GM18868 (cell line): Measurements from ENCODE around the gene NPAS1.

ENCODE experiments used
- ATAC-seq: cut with Tn5 transposase; IDR thresholded peaks from one replicate; pipeline ENCODE4 v1.9.1; 2021; ENCODE audit warnings: mild to moderate bottlenecking, moderate library complexity; ENCODE audit not compliant: unreplicated experiment

The NPAS1 gene, protein sequence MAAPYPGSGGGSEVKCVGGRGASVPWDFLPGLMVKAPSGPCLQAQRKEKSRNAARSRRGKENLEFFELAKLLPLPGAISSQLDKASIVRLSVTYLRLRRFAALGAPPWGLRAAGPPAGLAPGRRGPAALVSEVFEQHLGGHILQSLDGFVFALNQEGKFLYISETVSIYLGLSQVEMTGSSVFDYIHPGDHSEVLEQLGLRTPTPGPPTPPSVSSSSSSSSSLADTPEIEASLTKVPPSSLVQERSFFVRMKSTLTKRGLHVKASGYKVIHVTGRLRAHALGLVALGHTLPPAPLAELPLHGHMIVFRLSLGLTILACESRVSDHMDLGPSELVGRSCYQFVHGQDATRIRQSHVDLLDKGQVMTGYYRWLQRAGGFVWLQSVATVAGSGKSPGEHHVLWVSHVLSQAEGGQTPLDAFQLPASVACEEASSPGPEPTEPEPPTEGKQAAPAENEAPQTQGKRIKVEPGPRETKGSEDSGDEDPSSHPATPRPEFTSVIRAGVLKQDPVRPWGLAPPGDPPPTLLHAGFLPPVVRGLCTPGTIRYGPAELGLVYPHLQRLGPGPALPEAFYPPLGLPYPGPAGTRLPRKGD

DNA sequence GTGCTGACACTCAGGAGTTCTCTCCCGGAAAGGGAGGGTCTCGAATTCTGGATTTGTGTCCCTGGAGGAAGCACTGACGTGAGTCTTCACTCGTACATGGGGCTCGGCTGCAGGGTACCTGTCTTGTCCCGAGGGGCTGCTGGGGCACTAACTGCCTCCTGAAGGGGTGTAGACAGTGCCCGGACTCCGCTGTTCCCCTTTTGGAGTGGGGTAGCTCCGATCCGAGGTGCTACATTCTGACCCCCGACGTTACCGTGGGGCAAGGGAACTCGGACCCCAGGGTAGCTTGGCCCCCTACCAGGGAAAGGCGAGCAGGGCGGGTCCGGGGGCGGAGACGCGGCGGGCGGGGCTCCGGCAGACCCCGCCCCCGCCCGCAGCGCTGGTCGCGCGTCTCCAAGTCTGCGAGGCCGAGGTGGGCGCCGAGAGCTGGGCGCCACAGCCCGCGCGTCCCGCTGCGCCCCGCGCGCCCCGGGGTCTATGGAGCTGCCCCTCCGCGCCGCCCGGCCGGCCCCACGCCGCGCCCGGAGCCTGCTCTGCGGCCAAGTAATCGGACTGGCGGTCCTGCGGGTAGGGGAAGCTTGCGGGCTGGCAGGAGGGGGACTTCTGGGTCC is at the start of gene NPAS1:
Gene NPAS1, plus strand, starts transcription at position 407 of the 611 bp plus-strand sequence. CDS start 1,211 bp downstream, outside the sequence.
- no peak for ATAC-seq

DNA sequence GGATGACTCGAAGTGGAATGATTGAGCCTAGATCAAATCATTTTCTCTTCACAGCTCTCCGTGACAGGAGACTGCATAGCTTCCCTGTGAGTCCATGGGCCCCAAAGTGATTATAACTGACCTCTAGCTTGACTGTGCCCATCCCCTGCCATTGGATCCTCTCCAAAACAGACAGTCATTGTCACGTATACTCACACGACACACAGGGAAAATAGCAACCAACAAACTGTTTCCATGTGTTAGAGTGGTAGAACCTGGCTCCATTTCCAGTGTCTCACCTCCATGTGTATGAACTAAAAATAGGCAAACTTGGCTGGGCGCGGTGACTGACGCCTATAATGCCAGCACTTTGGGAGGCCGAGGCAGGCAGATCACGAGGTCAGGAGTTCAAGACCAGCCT is 48.8 kb upstream of the NPAS1 start:
- ATAC-seq = no peak

DNA sequence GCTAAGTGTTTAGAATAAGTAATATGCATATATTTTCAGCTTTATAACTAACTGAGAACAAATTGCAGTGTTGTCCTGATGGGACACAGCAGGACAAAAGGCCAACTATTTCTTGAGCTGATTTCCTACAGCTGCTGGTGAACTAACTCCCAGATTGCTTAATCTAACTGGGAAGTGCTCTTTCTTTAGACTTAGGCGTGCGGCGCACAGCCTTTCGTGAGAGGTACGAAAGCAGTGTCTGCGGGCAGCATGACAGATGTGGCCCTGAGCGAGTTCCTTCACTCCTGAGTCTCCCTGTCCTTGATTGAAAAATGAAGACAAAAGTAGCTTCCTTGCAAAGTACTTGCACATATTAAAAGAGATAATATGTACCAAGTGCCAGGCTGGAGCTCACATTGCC is 47.3 kb upstream of the NPAS1 start:
- ATAC-seq = no peak

DNA sequence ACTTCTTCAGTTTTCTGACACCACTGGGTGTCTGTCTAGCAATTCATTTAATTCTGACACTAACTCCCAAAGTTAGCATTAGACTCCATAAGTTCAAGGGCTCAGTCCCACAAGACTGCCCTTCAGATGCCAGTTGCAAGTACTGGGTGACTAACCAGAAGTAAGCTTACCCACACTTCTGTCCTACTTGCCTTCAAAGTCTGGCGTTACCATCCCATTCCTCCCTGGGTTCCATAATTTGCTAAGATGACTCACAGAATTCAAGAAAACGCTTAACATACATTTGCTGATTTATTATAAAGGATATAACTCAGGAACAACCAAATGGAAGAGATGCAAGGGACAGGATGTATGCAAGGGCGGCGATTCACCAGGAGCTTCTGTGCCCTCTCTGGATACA is 45.5 kb upstream of the NPAS1 start:
- no peak for ATAC-seq

DNA sequence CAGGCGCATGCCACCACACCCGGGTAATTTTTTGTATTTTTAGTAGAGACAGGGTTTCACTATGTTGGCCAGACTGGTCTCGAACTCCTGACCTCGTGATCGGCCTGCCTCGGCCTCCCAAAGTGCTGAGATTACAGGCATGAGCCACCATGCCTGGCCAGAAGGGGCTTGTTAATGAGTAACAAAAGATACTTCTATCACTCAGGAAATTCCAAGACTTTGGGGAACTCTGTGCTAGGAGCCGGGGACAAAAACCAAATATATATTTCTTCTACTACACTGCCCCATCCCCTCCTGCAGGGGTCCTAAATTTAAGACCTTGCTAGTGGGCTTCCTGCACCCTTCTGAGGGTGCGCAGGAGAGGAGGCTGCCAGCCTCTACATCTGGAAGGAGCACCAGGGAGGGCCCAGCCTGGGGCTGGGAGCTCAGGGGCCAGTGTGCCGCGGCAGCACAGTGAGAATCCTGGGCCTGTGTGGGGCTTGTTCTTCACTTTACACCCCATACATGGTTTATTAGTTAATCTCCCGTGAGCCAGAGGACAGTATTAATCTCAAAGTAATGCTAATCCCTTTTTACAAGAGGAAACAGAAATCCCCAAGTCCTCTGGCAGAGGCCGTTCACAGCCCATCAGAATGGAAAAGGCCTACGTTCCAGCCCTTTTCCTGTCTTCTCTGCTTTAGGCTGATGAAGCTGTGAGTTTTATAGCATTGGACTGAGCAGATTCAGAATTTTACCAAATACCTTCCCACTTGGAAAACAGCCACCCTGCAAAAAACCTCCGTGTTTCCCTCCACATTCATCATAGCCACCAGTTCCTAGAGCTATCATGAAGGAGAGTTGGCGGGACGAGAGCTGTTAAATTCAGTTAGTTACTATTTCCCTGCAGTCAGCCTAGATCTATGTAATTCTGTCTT is 44.4 kb upstream of the NPAS1 start:
- no peak for ATAC-seq

DNA sequence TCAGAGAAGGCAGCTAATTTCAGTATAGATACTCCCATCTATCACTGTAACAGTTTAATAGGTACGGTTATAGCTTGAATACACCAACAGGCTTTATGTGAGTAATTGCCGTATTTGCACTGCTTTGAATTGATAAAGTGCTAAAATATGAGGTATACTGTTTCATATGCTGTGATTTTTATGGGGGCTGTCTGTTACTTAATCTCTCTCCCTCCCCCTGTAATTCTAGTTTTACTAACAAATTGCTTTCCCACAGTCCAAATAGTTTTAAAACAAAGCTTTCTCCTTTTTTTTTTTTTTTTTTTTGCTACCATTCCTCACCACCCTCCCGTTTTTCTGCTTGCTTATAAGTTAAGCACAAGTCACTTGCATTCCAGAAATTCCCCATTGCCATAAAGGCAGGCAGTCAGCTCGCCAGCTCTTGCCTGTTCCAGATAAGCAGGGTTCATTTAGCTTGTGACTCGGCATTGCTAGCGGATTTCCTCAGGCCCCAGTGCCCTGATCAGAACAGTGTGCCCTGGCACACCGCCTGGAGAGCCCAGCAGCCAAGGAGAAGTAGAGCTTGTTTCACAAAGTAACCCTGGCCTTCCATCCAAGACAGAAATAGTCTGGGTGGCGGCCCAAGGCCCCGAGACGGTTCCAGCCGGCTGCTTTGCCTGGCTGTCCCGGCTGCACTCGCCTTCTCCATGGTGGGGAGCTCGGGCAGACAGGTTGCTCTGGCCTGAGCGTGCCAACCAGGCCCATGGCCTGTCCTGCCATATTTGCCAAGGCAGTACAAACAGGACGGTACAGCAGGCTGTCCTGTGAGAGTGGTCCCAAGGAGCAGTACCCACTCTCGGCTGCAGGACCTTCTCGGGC is 43.5 kb upstream of the NPAS1 start:
- ATAC-seq = no peak

DNA sequence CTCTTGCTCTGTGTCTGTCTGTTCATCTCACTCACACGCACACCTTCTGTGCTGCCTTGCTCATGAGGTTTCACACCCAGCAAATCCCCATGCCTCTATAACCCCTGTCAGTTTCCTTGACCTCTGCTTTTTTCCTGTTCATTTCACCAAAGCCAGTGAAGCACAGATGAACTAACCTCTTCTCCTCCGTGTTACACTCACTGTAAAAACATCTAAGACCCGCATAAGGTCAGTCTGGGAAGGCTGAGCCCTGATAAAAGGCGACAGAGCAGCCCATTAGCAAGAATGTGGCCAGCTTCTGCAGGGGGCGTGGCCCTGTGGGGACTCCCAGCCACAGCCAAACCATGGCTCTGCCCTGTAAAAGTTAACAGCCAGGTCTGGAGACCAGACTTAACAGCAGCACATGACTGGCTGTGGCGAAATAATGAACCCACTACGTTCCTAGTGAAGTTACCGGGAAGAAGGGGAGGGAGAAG is 42.8 kb upstream of the NPAS1 start:
- ATAC-seq = no peak

DNA sequence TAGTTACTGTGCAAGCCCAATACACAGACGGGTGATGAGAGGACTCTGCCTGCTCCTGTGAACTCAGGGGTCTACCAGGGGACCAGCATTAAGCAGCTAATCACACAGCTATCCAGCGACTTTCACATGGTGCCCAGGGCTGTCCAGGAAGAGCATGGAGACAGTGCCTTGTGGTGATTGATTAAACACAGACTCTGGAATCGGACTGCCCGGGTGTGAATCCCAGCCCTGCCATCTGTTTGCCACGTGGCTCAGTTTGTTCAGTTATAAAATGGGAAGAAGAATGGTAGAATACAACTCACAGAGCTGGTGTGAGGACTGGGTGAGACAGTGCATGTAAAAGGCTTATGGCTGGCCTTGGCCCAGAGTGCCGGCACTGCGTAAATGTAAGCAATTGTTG is 42.1 kb upstream of the NPAS1 start:
- ATAC-seq = no peak

DNA sequence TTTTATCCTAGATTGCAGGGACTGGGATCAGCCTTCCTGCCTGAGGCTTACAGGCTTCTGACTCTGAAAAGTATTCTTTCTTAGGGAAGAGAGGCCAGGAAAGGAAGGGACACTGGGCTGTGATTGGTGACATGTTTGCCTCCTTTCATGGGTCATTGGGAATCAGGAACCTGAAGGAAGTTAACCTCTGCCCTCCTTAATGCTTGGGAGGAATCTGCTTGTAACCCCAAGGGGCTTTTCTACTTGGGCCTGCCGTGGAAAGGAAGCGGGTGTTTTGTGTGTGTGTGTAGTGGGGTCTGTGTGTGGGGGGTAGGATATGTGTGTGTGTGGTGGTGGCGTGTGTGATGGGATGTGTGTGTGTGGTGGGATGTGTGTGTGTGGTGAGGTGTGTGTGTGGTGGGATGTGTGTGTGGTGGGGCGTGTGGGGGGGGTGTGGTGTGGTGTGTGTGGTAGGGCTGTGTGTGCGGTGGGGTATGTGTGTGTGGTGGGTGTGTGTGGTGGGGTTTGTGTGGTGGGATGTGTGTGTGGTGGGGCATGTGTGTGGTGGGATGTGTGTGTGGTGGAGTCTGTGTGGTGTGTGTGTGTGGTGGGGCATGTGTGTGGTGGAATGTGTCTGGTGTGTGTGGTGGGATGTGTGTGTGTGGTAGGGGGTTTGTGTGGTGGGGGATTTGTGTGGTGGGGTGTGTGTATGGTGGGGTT is 41.3 kb upstream of the NPAS1 start:
- no peak for ATAC-seq

DNA sequence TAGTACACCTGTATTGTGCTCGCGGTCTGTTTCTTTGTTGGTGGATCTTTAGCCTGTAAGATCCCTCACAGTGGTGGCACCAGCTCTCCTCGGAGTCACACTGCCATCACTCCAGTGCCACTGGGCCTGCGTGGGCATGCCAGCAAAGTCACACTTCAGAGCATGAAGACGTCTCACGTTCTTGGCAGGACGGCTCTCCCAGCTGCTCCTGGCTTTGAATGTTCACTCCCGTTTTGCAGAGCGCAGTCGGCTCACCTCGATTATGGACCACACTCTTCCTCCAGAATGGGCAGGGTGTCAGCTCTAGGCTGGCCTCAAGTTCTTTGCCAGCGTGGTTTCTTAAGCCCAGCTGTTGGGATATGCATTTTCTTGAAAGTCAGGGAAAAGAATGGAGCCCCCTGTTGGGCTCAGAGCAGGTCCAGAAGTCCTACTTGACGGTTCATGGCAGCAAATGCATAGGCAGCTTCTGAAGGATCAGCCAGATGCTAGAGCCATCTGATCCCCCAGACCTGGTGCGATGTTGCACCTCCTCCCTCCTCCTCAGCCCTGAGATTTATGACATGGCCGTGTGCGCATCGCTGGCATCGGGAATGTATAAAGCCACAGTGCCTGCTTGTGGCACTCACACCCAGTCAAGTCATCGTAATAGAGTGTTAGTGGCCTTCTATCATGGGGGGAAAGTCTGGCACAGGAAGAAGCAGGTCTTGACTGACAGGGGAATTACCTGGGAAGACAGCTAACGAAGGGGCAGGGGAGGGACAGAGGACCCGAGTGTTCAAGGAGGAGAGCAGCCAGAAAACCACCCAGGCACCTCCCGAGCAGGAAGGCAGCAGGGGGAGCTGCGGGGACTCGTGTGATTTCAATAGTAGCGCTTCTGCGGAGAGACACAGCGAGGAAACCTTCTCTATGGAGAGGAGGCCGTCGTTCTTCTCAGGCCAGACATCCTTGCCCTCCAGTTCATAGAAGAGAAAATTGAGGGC is 40.2 kb upstream of the NPAS1 start:
- no peak for ATAC-seq

DNA sequence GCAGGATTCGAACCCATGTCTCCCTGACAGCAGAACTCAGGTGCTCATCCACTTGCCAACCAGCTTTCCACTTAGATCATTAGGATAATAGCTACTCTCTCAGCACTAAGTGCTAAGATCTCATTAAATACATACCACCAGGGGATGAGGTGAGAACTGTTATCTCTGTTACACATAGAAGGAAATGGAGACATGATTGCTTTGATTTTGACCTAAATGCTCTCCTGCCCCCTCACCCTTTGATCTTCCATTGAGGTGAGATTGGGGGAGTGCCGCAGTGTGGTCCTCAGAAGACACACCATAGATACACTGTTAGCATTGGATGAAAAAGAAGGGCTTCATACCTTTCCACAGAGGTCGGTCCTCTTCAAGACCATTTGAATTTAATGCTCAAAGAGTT is 38.9 kb upstream of the NPAS1 start:
- ATAC-seq = no peak

DNA sequence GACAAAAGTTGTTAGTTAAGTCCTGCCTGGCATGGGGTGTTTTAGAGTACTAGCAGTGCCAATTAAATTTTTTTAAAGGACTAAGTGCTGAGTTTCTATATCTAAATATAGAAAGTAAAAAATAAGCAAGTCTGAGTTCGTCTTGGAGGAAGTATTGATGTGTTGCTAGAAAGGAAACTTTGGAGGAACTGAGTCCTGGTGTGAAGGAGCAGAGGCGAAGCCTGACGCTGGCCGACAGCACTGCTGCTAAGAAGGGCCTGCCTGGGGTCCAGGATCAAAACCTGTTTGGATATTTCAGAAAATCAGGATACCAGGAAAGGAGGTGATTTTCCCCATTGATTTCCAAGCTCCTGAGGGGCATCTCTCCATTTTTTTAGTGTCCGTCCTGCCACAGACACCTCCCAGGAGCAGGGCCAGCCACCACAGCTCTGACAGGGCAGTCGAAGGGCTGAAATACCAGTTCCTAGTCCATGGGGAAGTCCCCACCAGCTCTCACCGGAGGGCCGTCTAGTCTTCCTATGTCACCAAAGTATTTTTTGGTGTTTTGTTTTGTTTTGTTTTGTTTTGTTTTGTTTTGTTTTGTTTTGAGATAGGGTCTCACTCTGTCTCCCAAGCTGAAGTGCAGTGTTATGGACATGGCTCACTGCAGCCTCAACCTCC is 38.2 kb upstream of the NPAS1 start:
- ATAC-seq = no peak

DNA sequence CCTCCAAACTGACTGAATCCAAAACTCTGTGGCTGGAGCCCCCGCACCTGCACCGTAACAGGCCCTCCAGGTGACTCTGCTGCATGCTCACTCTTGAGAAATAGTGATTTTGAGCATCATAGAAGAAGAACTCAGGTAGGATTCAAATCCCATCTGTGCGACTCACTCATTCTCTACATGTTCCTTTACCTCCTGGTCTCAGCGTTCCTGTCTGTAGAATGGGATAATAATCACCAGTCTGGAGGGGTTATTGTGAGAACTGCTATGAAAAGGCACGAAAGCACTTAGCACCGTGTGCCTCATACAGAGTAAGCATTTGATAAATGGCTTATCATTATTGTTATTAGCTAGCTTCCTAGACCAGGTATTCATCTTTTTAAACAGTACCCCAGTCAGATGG is 36.5 kb upstream of the NPAS1 start:
- ATAC-seq = no peak

DNA sequence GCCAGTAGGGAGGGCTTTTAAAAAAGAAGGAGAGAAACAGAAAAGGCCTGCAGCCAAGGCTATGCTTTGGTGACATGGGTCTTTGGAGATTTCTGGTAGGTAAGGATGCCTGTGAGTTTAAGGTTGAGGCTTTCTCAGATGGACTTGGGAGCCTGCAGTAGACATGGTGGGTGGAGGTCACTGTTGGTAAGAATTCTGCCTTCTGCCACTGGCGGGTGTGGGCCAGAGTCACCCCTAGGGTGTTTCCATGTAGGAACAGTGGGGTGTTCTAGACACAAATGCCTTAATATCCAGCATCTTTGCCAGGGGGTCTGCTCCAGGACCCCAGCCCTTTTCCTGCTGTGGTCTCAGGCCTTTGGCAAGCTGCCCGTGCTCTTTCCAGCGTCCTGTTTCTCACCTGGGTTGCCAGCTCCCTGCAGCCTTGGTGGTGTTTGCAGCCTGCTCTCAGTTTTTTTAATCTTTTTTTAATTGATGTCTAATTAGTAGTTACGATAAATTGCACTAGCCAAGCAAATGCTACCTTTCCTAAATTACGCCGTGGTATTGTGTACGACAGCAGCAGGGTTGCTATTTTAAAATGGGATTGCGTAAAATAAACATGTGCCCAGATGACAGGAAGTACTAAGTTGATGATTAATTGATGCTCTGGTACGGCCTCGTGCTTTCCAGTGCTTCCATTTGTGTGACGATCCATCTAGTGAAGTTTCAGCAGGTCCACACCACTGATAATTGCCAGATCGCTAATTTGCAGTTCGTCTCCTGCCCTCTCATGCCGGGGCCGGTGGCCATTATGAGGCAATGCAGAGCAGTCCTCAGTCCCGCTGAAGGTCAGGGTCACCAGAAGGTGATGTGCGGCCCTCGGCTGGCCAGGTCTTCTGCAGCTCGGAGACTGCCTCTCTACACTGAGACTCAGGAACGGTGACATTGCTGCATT is 35.3 kb upstream of the NPAS1 start:
- ATAC-seq = no peak

DNA sequence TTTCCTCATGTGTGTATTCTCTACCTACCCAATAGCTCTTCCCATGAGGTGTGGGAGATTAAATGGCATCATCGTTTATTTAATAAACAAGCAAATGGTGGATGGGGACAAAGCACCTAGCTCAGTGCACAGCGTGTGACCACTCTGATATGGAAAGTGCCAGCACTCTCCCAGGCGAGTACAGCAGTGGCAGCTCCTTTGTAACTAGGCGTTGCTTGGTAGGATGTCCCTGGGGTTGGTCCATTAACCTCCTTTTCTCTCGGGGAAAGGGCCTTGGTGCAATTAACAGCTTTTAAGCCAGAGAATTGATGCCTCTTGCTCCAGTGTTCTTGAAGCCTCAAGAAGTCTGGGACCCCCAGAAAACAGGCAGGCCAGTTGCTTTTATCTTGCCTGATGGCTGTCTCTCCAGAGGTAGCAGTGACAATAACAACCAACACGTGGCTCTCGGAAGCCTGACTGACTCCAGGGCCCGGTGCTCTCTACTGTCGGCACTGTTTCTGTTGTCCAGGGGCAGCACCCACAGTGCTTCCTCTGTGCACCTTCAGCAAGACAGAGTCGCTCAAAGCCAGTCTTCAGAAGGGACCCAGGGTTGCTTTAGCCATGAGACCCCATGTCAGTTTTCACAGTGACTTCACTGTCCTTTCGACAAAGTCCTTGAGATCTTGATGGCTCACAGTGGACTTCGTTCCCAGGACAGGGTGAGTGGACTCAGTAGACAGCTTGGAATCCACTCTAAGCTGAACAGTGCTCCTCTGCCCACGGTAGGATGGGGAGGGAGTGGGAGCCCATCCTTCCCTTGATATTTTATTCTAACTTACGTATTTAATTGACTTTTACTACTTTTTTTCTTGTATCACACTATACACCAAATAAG is 33.9 kb upstream of the NPAS1 start:
- ATAC-seq = no peak
